ENCODE results near the gene POLR2A.

DNA sequence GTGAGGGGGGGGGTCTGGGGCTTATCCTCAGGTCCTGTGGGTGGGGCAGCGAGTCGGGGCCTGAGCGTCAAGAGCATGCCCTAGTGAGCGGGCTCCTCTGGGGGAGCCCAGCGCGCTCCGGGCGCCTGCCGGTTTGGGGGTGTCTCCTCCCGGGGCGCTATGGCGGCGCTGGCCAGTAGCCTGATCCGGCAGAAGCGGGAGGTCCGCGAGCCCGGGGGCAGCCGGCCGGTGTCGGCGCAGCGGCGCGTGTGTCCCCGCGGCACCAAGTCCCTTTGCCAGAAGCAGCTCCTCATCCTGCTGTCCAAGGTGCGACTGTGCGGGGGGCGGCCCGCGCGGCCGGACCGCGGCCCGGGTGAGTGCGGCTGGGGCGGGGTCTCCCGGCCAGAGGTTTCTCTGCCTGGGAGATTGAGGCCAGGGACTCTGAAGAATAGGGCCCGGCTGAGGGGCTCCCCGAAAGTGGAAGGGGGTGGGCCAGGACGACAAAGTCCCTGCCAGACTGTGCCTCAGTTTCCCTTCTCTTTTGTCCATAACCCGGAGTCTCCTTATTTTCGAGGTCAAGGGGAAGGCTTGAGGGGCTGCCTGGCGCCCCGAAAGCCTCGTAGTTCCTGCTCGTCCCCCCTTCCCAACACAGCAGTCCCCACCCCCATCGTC is 44.6 kb upstream of the POLR2A start, which contains the start of gene FGF11:
- TF ChIP-seq YY1 (IDR thresholded peaks at IDR 0.05; ENCODE audit: low read depth), result no peak
- TF ChIP-seq CEBPB (IDR thresholded peaks at IDR 0.05), result no peak
- TF ChIP-seq EP300 (IDR thresholded peaks at IDR 0.05; ENCODE audit: borderline replicate concordance), result no peak
- TF ChIP-seq, protein P1, sequence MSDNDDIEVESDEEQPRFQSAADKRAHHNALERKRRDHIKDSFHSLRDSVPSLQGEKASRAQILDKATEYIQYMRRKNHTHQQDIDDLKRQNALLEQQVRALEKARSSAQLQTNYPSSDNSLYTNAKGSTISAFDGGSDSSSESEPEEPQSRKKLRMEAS (IDR thresholded peaks at IDR 0.05), result no peak
- TF ChIP-seq EGR1 (IDR thresholded peaks at IDR 0.05), result 0 out of 2 replicates have a peak, but pooled peaks have one; percentile 12
- TF ChIP-seq, protein P2, sequence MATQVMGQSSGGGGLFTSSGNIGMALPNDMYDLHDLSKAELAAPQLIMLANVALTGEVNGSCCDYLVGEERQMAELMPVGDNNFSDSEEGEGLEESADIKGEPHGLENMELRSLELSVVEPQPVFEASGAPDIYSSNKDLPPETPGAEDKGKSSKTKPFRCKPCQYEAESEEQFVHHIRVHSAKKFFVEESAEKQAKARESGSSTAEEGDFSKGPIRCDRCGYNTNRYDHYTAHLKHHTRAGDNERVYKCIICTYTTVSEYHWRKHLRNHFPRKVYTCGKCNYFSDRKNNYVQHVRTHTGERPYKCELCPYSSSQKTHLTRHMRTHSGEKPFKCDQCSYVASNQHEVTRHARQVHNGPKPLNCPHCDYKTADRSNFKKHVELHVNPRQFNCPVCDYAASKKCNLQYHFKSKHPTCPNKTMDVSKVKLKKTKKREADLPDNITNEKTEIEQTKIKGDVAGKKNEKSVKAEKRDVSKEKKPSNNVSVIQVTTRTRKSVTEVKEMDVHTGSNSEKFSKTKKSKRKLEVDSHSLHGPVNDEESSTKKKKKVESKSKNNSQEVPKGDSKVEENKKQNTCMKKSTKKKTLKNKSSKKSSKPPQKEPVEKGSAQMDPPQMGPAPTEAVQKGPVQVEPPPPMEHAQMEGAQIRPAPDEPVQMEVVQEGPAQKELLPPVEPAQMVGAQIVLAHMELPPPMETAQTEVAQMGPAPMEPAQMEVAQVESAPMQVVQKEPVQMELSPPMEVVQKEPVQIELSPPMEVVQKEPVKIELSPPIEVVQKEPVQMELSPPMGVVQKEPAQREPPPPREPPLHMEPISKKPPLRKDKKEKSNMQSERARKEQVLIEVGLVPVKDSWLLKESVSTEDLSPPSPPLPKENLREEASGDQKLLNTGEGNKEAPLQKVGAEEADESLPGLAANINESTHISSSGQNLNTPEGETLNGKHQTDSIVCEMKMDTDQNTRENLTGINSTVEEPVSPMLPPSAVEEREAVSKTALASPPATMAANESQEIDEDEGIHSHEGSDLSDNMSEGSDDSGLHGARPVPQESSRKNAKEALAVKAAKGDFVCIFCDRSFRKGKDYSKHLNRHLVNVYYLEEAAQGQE (IDR thresholded peaks at IDR 0.05; ENCODE audit: low read depth), result peak; percentile 34; the same call in 1 of the 2 replicates
- TF ChIP-seq NFIC (IDR thresholded peaks at IDR 0.05), result no peak; the same call in 1 of the 2 replicates
- no peak for TF ChIP-seq TEAD4 (IDR thresholded peaks at IDR 0.05)
- no peak for TF ChIP-seq TAF1 (IDR thresholded peaks at IDR 0.05; ENCODE audit: low read depth)
